Ovary (tissue), 3 donors: ENCODE measurements around the gene CKM.

Experiments
- CTCF ChIP-seq, 3 donors: fragments of 450-650 bp in 2 of 3; fragments of 200-600 bp in 1 of 3; IDR thresholded peaks; one replicate each; pipeline versions ENCODE4 v1.5.1 to v1.8.0; 2016 to 2022; ENCODE audit warnings: antibody characterized with exemption in 3 of 3, mild to moderate bottlenecking in 1 of 3
- POLR2A ChIP-seq: fragments of 450-650 bp; IDR thresholded peaks from one replicate; pipeline ENCODE4 v1.6.1; 2017; ENCODE audit warnings: antibody characterized with exemption, mild to moderate bottlenecking, moderate library complexity
- donor health status: DM: no; HTN: no; CAD: no.

GRCh38 chr19:45333609-45334303, 11.1 kb upstream of the CKM start:
- no peak for TF ChIP-seq CTCF (IDR thresholded peaks at IDR 0.05)
- TF ChIP-seq POLR2A, result no peak
